Activated CD8-positive, alpha-beta memory T cell treated with anti-CD3 and anti-CD28 coated beads for 4 hours (primary cell): ENCODE measurements around the gene RSPH1.
A peak's percentile ranks its signal among the peaks of the same experiment; 100 is the strongest.

Experiments
- DNase-seq, 2 donors: peaks; one replicate each; pipeline ENCODE4 v3.0.0-alpha.2; 2020; ENCODE audit warnings: low read depth in 2 of 2

RSPH1 gene

DNA sequence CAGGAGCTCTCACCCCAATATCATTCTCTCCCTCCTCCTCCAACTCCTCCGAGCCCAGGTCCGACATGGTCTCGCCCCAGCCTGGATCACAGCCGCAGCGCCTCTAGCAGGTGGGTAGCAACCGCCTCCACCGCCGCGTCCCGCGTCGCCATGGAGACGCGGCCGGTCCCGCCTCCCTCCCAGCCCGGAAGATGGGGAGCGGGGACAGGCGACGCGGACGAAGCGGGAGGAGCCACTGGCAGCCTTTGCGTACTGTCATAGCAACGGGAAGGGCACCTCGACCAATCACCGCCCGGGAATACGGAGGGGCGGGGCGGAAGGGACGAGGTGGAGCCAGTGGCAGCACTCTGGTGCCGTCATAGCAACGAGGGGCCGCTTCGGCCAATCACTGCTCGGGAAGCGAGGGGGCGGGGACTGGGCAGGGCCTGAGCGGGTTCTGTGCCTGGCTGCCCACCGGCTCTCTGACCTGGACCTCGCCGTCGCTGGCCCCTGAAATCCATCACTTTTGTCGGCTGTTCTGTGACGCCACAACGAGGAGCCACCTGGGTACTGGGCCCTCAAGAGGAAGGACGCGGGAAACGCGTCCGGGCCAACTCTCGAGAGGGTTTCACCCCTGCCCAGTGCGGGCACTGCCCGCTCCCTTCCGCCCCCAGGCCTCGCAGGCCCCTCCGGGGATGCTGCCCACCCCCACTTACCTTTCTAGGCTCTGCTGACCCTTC lies at the start of gene RSPH1:
TSS of gene RSPH1 (minus strand) at position 105 of the 719 bp plus-strand sequence. CDS start at position 67, 38 bp downstream.
- DNase-seq, result peak; percentile 99

DNA sequence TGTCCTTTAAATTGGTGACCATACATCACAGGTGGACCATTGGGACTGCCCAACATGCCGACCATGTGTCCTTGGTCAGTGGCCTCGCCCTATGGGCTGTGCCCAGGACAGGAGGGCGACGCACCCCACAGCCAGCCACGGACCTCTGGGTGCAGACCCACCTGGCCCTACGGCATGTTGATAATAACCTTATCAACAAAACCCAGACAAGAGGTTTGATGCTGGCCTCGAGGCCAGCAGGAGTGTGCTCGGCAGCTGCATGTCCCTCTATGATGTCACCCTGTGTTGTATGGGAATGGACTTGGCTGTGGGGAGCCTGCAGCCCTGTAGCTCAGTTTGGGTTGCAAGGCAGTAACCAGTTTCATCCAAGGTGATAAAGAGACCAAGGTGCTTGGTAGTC lies 49.7 kb upstream of the RSPH1 start:
- no peak for DNase-seq

DNA sequence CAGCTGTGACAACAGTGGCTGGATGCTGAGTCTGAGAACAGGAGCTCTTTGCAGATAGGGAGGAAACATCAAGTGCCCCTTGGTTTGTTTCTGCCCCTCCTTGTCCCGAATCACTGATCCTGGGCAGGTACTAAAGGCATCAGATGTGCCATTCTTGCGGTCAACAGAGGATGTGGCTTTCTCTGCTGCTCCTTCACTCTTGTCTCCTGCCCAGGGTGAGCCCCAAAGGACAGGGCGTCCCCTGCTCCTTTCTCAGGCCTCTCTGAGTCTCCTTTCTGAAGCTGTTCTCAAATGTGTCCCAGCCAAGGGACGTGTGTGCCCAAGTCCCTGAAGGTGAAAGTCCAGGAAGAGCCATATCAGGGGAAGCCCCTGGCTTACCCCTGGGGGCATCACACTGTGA lies 49.3 kb upstream of the RSPH1 start:
- DNase-seq, result no peak

DNA sequence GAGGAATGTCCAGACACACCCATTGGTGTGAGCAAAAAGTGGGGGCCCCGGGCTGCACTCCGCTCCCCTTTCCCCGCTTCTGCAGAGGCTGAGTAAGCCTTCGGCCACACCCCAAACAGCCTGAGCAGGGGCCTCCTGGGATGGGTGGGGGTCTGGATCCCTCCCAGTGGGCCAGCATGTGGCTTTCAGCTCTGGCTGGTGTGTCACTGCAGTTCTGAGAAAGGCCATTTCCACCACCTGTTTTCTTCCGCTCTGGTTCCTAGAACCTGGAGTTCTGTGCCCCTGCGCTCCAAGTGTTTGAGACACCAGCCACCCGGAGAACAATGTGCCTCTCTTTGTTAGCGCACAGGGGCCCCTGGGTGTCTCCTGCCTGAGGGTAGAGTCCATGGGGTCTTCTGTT lies 48.5 kb upstream of the RSPH1 start:
- no peak for DNase-seq

DNA sequence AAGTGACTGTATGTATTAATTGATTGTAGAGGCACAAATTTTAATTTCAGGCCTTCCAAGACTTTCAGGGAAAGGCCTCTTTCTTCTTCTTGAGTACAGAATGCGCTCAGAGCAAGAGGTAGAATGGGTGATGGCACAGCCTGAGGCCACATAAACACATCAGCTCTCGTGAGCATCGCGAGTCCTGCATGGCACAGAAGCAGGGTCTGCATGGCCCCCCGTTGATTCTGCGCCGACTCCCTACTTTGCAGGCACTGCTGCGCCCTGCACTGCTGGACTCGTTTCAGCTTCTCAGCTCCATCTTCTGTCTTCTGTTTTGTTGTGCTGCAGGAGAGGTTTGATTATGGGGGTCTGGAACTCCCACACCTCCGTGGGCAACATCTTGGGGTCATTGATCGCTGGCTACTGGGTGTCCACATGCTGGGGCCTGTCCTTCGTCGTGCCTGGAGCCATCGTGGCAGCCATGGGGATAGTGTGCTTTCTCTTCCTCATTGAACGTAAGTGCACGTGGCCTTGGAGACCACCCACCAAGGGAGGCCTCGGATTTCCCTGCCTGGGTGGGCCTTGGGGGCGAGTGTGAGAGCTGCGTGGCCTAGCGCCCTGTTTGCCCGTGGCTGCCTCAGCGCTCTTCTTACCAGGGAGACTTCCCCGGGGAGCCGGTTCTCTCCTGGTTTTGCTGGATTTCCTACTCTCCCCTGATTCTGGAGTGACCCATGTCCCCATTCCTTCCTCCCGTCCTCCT lies 47.3 kb upstream of the RSPH1 start:
- no peak for DNase-seq

DNA sequence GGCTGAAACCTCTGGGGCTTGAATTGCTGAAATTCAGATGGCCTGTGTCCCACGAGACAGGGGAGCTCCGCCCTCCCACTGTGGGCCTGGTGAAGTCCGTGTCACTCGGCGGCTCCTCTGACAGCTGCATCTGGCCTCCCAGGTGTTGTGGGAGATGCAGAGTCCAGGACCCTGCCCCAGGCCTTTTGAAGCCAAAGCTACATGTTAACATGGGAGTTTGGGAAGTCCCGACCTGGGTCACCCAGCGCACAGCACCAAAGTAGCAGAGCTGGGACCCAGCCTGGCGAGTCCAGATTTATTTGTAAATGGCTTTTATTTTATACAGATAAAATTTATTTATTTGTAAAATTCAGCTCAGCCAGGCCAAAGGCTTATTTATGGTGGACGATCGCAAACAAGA lies 46.6 kb upstream of the RSPH1 start:
- DNase-seq, result no peak

DNA sequence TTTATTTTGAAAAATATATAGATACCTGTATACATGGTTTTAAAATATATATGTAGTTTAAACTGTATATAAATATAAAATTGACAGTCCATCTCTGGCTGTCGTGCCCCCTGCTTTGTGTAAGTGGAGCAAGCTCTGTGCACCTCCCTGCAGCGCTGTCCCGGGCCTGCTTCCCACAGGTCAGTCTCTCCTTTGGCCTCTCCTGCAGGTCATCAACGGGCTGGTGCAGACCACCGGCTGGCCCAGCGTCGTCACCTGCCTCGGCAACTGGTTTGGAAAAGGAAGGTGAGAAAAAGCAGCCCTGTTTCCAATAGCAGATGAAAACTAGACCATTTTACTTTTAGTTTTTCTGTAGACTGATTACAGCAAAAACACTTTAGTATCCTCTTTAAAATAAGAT lies 46.2 kb upstream of the RSPH1 start:
- DNase-seq, result no peak

DNA sequence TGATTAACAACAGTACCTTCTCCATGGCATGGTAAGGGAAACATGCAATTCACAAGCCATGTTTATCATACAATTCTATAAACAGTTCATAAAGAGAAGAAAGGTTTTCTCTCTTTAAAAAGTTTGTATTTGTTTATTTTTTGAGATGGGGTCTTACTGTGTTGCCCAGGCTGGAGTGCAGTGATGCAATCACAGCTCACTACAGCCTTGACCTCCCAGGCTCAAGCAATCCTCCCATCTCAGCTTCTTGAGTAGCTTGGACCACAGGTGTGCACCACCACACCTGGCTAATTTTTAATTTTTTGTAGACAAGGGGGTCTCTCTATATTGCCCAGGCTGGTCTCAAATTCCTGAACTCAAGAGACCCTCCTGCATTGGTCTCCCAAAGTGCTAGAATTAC lies 45.6 kb upstream of the RSPH1 start:
- DNase-seq, result no peak

DNA sequence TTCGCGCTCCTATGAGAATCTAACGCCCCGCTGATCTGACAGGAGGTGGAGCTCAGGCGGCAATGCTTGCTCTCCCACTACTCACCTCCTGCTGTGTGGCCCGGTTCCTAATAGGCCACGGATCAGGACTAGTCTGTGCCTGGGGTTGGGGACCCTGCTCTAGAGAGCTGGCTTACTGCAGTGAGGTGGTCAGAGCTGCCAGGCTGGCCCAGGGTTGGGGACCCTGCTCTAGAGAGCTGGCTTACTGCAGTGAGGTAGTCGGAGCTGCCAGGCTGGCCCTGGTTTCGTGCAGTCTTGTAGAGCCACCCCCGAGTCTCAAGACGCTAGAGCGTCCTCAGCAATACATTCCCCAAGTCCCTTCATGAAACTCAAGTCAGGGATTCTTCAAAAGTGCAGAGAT lies 45.1 kb upstream of the RSPH1 start:
- DNase-seq, result no peak

DNA sequence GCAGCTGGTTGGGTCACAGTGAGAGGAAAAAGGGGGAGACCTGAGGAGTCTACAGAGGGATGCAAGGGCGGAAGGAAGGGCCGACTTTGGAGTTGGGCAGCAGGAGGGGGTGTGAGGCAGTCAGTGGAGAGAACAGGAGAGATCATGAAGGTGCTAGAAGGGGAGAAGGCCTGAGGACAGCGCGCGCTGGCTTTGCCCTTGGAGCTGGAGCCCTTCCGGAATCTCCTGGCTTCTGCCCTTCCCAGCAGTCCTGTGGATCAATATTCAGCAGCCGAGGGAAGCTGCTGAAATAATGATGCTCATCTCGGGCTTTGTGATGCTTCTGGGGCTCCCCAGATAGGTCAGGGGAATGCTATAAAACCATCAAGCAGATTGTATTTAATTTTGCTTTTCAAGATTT lies 44.4 kb upstream of the RSPH1 start:
- no peak for DNase-seq

DNA sequence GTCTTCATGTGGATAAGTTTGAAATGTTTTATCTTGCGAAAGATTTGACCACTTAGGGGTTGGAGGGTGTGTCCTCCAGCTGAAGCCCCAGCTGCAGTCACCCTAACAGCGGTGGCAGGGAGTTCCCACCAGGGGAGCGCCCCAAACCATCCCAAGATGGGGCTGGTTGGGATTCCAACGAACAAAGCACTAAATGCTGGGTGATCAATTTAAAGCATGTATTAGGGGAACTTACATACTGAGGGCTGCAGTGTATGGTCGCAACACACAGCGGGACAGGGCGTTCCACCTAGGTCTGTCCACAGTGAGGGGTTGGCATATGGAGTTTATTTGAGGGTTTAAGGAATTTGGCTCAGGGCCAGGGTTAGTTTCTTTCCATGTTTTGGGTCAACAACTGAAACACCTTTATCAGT lies 43.9 kb upstream of the RSPH1 start:
- DNase-seq, result no peak

DNA sequence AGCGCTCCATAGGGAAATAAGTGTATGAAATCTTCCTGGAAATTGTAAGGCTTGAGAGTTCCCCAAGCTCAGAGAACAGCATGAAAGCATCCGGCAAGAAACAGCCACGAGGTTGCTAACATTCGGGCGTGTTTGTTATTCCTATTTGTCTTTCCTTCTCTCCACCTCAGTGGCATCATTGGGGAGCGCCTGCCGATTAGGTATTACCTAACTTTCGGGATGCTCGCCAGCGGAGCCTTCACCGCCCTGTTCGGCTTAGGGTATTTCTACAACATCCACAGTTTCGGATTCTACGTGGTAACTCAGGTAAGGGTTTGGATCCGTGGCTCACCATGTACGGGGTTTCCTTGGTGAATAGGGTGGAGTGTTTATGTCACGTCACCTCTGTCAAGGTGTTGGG lies 43.3 kb upstream of the RSPH1 start:
- no peak for DNase-seq

DNA sequence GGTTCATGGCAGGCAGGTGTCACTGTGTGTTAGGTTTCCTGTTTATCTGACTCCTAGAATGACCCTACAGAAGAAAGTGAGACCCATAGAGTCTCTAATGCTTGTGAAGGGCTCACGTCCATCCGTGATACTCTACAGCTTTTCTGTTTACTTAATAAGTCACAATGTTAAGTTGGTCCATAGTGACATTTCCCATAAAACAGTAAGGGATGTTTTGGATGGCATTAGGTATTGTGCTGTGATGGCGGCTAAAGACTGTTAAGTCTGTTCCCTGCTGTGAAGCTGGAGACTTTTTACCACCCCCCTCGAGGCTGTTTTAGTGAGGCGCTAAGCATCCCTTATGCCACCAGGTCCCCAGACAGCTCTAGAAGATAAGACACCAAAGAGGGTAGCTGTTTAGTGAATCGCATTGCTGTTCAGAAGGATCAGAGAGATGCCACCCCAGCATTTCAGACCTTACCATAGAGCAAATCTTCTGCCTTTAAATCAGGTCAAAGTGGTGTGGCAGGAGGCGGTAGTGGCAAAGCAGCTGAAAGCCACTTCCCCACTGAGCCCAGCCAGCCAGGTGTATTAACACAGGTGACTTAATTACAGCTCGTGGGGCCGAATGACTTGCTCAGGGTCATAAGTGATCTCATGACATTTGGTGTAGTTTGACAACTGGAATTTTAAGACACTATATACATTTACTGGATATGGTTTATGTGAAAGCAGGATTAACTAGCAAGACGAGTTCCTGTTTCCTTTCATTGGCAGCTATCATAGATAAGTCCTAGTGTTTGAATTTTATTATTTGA lies 42.7 kb upstream of the RSPH1 start:
- DNase-seq, result no peak

DNA sequence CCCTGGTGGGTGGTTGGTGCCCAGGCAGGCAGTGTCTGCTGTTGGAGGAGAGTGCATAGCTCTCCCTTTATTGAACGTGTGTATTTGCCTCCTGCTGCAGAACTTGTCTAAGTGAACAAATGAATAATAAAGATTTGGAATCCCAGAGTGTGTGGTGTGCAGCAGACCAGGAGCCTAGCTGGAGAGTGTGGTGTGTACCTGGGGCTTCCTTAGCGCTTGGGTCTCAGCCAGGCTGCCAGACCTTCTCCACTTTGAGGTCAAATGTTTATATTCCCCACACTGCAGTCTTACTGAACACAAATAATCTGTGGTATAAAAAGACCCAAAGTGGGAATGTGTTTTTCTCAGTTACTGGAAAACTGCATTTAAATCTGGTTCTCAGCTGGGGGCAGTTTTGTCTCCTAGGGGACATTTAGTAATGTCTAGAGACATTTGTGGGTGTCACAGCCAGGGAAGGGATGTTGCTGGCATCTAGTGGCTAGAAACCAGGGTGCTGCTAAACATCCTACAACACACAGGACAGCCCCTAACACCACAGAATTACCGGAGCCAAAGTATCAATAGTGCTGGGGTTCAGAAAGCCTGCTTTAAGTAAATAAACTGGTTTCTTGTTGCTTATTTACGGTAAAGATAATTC lies 41.2 kb upstream of the RSPH1 start:
- no peak for DNase-seq

DNA sequence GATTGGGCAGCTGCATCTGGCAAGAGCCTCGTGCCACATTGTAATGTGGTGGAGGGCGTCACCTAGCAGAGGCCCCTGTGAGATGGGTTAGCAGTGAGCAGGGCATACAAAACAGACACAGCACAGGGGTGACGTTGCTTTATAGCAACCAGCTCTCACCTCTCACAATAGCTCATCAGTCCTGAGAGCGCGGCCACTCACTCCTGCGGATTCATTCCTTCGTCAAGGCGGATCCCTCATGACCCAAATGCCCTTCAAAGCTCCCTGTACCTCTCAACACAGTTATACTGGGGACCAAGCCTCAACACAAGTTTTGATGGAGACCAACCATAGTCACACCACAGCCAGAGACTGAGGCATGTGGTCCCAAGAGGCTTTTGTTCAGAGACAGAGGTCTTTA lies 40.6 kb upstream of the RSPH1 start:
- no peak for DNase-seq

DNA sequence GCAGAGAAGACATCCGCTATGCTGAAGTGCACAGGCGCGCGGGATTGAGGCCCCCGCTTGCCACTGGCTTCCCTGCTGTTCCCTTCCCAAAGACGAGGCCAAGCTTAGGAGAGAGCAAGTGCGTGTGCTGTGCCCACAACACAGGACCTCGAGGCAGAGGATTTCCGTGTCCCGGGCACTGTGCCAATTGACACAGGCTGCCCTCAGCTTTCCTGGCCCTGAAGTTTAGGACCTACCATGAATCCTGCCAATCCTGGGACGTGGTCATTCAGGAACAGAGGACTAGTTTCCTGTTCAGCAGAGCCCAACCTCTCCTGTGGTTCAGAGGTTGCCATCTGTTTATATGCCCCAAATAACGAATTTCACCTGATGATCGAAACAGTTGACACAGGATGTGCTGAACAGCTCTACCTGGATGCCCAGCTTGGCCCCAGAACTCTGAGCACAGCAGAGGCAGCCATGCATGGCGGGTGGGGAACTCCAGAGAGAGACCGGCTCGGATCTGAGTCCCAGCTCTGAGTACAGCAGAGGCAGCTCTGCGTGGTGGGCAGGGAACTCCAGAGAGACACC lies 39.7 kb upstream of the RSPH1 start:
- DNase-seq, result no peak

DNA sequence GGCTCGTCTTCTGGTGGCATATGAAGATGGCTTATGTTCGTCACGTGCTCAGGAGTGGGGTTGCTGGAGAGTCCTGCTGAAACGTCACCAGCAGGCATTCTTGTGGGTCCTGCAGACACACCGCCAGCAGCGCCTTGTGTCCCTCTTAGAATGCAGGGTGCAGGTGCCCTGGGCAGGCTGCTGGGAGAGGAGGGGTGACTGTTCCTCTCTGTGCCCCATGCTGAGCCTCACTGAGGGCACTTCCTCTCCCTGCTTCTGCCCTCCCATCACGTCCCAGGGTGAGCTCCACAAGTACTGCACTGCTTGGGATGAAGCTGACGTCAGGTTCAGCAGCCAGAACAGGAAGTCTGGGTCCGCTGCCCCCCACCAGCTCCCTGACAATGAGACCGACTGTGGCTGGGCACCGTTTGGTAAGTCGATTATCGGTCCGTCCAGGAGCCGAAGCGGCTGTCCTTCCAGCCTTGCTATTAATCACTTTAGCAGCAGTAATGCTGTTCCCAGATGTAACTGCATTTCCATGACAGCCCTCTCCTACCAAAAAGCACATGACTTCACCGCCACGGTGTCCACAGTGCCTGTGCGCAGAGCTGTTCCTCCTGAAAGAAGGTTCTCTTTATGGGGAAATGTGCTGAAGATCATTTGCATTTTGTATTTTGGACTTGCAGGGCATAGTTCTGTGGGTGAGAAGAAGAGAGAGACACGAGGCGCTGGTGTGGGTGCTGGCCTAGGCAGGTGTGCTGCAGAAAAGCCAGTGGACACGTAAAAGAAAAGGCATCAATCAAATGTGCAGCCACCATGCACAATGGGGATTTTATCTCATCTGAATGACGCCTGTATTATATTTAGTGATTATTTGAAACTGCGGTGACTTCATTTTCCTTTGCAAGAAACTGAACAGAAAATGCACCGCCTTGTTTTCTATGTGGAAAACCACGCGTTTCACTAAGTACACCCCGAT lies 38.7 kb upstream of the RSPH1 start:
- no peak for DNase-seq

DNA sequence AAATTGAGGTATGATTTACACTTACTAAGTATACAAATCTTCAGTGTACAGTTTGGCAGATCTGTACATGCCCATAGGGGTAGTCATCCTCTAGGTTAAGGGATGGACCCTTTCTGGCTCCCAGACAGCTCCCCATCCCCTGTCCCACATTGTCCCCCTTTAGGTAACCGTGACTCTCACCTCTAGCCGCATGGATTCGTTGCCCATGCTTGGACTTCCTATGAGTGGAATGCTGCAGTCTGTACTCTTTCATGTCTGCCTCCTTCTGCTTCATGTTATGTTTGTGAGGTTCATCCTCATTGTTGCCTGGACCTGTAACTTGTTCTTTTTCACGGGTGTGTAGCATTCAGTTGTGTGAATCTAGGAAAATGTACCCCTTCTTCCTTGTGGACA lies 37.9 kb upstream of the RSPH1 start:
- no peak for DNase-seq

DNA sequence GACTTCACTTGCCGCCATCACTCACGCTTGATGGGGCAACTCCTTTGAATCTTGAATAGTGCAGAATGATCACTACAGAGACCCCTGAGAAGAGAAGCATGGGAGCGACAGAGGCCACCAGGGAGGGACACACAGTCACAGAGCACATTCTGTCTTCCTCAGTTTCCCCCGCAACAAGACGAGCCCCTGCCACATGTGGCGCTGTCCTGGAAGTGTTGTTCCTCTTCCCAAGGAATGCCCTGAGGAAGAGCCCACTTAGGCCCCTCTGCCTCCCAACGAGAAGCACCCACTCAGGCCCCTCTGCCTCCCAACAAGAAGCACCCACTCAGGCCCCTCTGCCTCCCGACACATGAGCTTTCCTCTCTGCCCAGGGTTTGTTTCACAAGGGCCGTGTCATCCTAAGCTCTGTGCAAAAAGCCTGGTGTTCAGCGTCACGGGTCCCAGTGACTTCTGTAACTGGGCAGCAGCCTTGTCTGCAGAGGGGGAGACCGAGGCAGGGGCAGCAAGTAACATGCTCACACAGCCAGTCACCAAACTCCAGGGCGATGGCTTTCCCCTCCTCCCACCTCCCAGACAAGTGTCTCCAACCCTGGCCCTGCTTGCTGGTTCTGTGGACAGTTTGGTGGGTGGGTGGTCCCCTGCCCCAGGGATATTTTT lies 37.4 kb upstream of the RSPH1 start:
- no peak for DNase-seq

DNA sequence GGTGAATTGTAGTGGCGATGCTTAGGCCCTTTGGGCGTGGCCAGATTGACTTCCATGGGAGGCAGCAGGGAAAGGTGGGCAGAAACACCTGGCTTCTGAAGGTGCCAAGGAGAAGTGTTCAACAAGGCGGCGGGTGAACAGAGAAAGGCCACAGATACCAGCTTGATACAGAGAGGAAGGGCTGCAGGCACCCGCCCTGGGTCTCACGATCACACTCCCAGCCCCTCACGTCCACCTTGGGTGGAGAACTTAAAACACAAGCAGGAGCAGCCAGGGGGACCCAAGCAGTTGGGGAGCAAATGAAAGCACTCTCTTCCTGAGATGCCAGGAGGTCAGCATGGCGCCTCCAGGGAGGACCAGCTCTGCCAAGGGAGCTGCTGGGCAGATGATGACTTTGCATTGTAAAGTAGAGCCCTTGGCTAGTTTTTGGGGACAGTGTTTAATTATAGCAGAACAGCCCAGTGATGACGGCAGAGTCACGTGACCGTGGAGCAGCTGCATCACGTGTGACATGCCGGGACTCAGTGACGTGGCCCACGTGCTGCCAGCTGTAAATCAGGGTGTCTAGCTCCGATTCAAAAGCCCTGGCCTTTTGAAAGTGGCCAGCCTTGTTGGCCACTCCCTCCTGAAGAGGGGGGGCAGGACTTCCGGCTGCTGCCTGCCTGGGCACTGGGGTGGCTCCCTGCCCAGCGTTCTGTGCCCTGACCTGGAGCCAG lies 36.6 kb upstream of the RSPH1 start:
- DNase-seq, result no peak
